Glomerular visceral epithelial cell (primary cell): ENCODE data around the gene RNF11.

Source experiments
- DNase-seq: peaks from one replicate; pipeline ENCODE4 v3.0.0-alpha.2; 2016; ENCODE audit errors: extremely low spot score

RNF11 gene

DNA sequence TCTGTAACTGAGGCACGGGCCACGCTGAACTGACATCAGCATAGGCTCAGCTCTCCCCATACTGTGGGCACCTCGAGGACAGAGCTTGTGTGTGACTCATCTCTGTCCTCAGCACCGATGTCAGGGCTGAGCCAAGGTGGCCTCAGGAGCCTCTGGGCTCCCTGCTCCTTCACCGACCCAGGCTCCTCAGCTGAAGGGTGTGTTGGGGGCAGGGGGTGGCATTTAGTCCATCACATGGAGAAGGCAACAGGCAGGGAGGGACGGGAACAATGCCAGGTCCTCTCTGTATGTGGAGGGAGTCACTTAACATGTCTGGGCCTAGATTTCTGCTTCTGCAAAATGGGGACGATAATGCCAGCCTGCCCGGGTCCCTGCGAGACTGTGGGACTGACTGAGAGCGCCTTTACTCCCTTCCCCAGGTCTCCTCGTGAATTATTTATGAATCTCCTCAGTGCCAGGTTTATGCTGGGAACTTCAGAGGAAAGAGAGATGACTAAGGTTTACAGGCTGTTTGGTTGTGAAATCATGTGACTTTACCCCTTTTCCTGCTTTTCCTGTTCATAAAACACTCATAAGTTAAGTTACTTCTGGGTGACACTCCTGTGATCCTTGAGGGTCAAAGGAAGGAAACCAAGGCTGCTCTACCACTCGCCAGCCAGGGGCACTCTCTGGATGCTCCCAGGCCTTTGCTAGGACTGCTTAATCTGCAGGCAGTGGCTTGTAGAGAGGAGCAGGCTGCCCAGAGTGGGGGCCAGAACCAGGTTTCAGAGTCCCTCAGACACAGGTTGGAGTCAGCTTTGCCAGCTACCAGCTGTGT is 78.1 kb downstream of the RNF11 start:
- peak; percentile 83 for DNase-seq

DNA sequence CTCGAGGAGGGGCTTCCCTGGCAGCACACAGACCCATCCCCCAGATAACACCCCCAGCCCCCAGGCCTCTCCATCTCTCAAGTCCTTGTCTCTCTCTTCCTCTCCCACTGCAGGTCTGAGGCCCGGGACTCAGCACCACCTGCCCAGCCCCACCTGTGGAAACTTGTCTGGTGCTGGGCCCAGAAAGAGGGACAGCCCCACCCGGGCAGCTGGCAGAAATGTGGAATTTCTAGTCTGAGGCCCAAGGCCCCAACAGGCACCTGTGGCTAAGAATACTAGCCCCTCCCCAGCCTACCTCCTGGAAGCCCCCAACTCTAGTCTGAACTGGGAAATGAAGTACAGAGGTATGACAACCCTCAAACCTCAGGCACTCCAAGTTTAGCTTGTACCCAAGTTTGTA is 78.9 kb downstream of the RNF11 start:
- no peak for DNase-seq

DNA sequence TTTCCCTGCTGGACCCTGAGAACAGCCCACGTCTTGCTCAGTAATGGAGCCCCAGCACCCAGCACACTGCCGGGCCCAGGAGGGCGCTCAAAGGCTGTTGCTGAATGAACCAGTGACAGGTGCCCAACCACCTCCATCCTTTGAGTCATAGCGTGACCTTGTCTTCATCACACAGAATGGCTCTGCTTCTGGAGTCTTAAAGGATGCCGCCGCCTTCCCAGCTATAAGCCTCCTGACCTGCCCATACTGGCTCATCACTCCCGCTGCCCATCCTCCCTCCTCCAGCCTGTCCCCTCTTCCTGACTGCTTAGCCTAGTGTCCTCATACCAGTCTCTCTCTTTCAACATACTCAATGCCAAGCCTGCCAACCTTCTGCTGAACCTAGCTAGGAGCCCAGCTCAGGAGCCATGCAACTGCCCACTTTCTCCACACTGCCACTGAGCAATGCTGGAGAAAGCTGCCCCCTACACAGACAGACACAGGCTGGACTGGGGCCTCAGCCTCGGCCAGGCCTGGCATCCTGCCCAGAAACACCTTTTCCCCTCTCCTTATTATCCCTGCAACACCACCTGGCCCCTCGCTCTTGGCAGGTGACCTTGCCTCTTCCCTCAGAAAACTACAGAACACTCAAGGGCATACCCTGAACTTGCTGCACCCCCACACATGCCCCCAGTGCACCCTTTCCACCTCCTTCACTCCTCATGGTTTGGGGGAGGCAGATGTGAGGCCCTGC is 80.2 kb downstream of the RNF11 start:
- peak; percentile 86 for DNase-seq

DNA sequence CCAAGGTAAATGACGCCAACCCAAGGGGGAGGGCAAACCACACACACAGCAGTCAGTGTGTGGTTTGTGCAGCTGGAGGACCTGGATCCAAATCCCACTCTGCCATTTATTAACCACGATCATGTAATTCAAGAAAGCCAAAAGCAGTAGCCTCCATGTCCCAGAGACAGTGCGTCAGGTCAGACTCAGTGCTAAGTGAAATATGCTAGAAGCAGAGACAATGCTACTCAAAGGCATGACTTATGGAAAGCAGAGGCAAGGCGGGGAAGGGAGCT is 80.7 kb downstream of the RNF11 start:
- DNase-seq = peak; percentile 97

DNA sequence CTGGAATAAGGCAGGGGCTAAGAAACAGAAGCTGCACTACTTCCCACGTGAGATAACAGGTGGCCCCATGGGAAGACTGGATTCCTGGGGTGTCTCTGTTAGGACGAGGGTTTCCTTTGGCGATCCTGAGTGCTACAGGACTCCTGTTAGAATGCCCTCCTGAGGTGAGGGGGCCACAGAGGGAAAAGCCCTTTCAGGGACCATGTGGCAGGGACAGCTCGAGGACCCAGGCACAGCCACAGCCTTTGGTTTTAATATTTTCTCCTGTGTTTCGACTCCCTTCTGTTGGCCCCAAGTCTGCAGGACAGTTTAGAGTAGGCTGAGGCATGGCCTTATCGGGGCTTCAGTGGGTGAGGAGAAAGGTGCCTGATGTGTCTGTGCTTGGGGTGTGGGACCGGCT is 81.7 kb downstream of the RNF11 start:
- DNase-seq = no peak

DNA sequence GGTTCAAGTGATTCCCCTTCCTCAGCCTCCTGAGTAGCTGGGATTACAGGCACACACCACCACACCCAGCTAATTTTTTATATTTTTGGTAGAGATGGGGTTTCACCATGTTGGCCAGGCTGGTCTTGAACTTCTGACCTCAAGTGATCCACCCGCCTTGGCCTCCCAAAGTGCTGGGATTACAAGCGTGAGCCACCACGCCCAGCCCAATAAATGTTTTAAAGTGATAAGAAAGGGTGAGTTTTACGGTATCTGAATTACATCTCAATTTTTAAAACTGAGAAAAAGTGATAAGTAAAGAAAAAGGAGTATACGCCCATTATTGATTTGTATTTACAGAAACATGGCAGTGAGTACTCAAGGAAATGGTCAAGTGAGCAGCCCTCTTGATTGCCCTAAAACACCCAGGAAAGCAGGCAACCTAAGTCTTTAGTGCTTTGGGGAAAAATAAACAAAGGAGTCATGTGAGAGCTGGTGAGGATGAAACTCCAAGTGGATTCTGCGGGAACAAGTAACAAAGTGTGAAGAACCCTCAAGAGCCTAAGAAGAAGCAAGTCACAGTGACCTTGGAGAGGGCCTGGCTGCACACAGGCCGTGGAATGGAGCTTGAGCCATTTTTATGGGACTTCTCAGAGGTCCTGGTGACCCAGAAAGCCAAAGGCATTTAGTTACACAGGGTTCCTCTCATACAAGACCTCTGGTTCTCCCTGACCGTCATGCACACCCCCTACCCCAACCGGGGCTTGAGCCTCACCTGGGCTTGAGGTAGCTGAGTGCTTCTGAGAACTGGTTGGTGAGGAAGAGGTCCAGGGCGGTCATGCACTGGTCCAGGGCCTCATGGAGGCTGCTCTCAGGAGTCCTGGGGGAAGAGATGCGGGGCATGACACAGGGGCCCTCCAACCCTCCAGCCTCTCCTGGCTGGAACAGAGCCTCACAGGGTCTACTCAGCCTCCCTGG is 85.2 kb downstream of the RNF11 start:
- no peak for DNase-seq

DNA sequence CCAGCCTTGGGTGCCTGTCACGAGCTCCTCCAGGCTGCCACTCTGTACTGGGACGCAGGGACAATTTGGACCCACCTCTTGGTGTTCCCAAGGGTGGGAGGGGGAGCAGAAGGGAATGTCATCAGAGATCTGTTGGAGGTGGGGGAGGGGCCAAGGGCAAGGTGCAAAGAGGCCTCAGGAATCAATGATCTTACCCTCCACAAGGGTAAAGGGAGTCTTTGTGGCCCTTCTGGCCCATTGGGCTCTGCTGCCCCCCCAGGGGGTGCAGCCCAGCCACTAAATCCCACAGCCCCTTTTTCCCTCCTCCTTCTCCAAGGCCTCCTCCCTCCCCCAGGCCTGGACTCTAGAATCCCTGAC is 85.8 kb downstream of the RNF11 start:
- no peak for DNase-seq

DNA sequence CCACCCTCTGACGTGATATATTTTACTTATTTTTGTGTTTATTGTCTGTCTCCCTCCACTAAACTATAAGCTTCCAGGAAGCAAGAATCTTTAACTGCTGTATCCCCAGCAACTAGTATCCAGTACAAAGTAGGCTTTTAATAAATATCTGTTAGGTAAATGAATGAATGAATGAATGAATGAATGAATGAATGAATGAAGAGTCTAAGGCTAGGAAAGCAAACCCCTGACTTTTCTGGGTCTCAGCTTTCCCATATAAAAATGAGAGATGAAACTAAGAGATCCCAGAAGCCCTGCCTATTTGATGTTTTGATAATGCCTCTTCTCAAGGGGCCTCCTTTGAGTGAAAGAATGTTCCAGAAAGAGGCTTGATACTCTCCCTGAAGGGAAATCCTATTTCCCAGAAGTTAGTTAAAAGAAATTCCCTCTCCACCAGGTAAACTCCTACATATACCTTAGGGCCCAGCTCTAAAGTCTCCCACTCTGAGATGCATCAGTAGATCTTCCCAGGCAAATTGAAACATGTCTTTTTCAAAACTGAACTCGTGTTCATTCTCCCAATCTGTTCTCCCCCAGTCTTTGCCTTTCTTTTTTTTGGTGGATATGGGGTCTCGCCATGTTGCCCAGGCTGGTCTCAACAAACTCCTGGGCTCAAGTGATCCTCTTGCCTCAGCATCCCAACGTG is 86.5 kb downstream of the RNF11 start:
- DNase-seq = no peak
